Spleen (tissue), 11 donors: ENCODE measurements around the gene CNIH3. TPM values are rescaled to one million over a fixed set of nuclear protein-coding genes. Genes with fewer than 3 reads are reported as not detected.

Experiments used
- DNase-seq: peaks from one replicate; pipeline ENCODE4 v3.0.0-alpha.2; 2020
- H3K27ac ChIP-seq, 8 donors: fragments of 200-600 bp; sonication (generic) in 7 of 8; 1 replicate in 4 of 8; 2 replicates in 4 of 8; pipeline versions ENCODE4 v1.5.0 to v1.8.0; 2016 to 2021; ENCODE audit warnings: inconsistent platforms in 4 of 8, mild to moderate bottlenecking in 4 of 8, moderate library complexity in 1 of 8
- H3K27me3 ChIP-seq, 7 donors: fragments of 200-600 bp; sonication (generic) in 6 of 7; replicated peaks in 1 of 7; 1 replicate in 4 of 7; 2 replicates in 3 of 7; pipeline versions ENCODE4 v1.5.0 to v1.8.0; 2016 to 2021; ENCODE audit warnings: inconsistent platforms in 3 of 7, mild to moderate bottlenecking in 1 of 7
- H3K36me3 ChIP-seq, 6 donors: fragments of 200-600 bp; sonication (generic) in 5 of 6; 1 replicate in 4 of 6; 2 replicates in 2 of 6; pipeline versions ENCODE4 v1.5.0 to v1.8.0; 2016 to 2021; ENCODE audit warnings: inconsistent platforms in 2 of 6
- H3K4me1 ChIP-seq, 6 donors: fragments of 200-600 bp; sonication (generic) in 5 of 6; 1 replicate in 3 of 6; 2 replicates in 3 of 6; pipeline versions ENCODE4 v1.5.0 to v1.8.0; 2016 to 2021; ENCODE audit warnings: inconsistent platforms in 3 of 6
- H3K4me3 ChIP-seq, 8 donors: fragments of 200-600 bp; sonication (generic) in 7 of 8; 1 replicate in 4 of 8; 2 replicates in 4 of 8; pipeline versions ENCODE4 v1.5.0 to v1.8.0; 2016 to 2021; ENCODE audit warnings: inconsistent platforms in 4 of 8, mild to moderate bottlenecking in 4 of 8, moderate library complexity in 2 of 8
- H3K9me3 ChIP-seq, 8 donors: fragments of 200-600 bp; sonication (generic) in 7 of 8; 1 replicate in 4 of 8; 2 replicates in 4 of 8; pipeline versions ENCODE4 v1.5.0 to v1.8.0; 2016 to 2021; ENCODE audit warnings: inconsistent platforms in 4 of 8
- CTCF ChIP-seq, 11 experiments: fragments of 200-600 bp in 7 of 11; fragments of 450-650 bp in 4 of 11; sonication (generic) in 4 of 11; IDR thresholded peaks in 8 of 11; conservative IDR thresholded peaks in 3 of 11; 1 replicate in 7 of 11; 2 replicates in 4 of 11; pipeline versions ENCODE4 v1.4.0 to v1.8.0; 2016 to 2021; ENCODE audit warnings: antibody characterized with exemption in 11 of 11, inconsistent platforms in 4 of 11, mild to moderate bottlenecking in 1 of 11
- POLR2A ChIP-seq, 3 donors: fragments of 450-650 bp; IDR thresholded peaks; one replicate each; pipeline ENCODE4 v1.5.1; 2017; ENCODE audit warnings: antibody characterized with exemption in 3 of 3, mild to moderate bottlenecking in 1 of 3
- POLR2AphosphoS5 ChIP-seq, 3 donors: sonication (generic); formaldehyde crosslinking; IDR thresholded peaks; one replicate each; pipeline ENCODE4 v1.5.1; 2017; ENCODE audit warnings: antibody characterized with exemption in 3 of 3
- WGBS, 5 donors: extraction: QIAGEN DNeasy Blood & Tissue Kit in 3 of 5; methylation state at CpG; one replicate each; pipeline versions ENCODE4 v1.1.5 to v1.1.7; 2013 to 2018; 5-methylcytosine and 5-hydroxymethylcytosine counted together
- intact Hi-C: fragments of 100-400 bp; cut with DNase I; formaldehyde crosslinking; loops from one replicate; pipeline ENCODE4 v1.15.0; 2023; ENCODE audit warnings: low total_unique reads
- polyA plus RNA-seq, 3 donors: library from polyadenylated mRNA; stranded (reverse); fragments of 200-250 nt; gene quantifications; one replicate each; pipeline ENCODE4 v1.2.1, GENCODE V29; 2013
- total RNA-seq, 7 donors: library from RNA; depleted of rRNA in 3 of 7; stranded (reverse); fragments of >200 nt in 3 of 7; fragmentation: NEBNext Ultra II Directional in 4 of 7; extraction: Animal tissue kit (Norgen Biotek cat#: 25700) in 4 of 7; gene quantifications; one replicate each; pipeline versions ENCODE4 v1.1.0 to v1.2.1, GENCODE V29; 2016 to 2021
- donor health status: healthy with polysubstance abuse.
- donor health status: DM: no; HTN: no; CAD: no; lungs with moderate emphysema.
- donor health status: DM: no; HTN: no; CAD: no.
- donor health status: Bipolar disorder and iron deficiency.
- donor health status: healthy.
- donor health status: DM: no; HTN: no; CAD: no.
- donor health status: DM: yes; HTN: yes; CAD: no.

CNIH3 gene
- total and polyA plus RNA-seq, 10 donors, result 0.68 to 4.1 (median 2.0) TPM

GRCh38 chr1:224656392-224656791 is 40.3 kb downstream of the CNIH3 start:
- H3K4me1 ChIP-seq, result no peaks in the 10 kb centered on the region
- H3K4me3 ChIP-seq, result no peak overlapping the region
- no peak overlapping the region for H3K27ac ChIP-seq
- TF ChIP-seq POLR2A (IDR thresholded peaks at IDR 0.05), result no peak
- TF ChIP-seq POLR2AphosphoS5 (IDR thresholded peaks at IDR 0.05), result no peak
- TF ChIP-seq CTCF (IDR thresholded peaks at IDR 0.05 in 8 of 11, conservative IDR thresholded peaks at IDR 0.05 in 3 of 11), result no peak
- DNase-seq, result no peak
- H3K27me3 ChIP-seq, result peaks cover 0 to 32% (median 0%) of the 10 kb centered on the region in 7 donors
- WGBS, 5 donors, result 89 to 95% (median 92%) methylated on average over 10 of the region's 10 CpGs
- intact Hi-C loops, result no loop called here
- H3K9me3 ChIP-seq, result no peaks in the 10 kb centered on the region
- no peaks in the 10 kb centered on the region for H3K36me3 ChIP-seq

- WGBS, 5 donors, result 74 to 90% (median 77%) methylated on average over 5 of the region's 5 CpGs
- Histone ChIP-seq H3K9me3 (no peaks in the 10 kb centered on the region), H3K27me3 (peaks cover 0 to 33% (median 0%) of the 10 kb centered on the region in 7 donors), H3K36me3 (no peaks in the 10 kb centered on the region), H3K27ac (no peak overlapping the region), H3K4me1 (no peaks in the 10 kb centered on the region), H3K4me3 (no peak overlapping the region)
- intact Hi-C loops, result no loop called here
- no peak for DNase-seq
- no peak for TF ChIP-seq POLR2AphosphoS5 (IDR thresholded peaks at IDR 0.05)
- no peak for TF ChIP-seq POLR2A (IDR thresholded peaks at IDR 0.05)
- no peak for TF ChIP-seq CTCF (IDR thresholded peaks at IDR 0.05 in 8 of 11, conservative IDR thresholded peaks at IDR 0.05 in 3 of 11)
Observed at GRCh38 chr1:224660074-224660473, 44.0 kb downstream of the CNIH3 start.

- TF ChIP-seq POLR2A (IDR thresholded peaks at IDR 0.05), result no peak
- no peak for TF ChIP-seq POLR2AphosphoS5 (IDR thresholded peaks at IDR 0.05)
- no peak for TF ChIP-seq CTCF (IDR thresholded peaks at IDR 0.05 in 8 of 11, conservative IDR thresholded peaks at IDR 0.05 in 3 of 11)
- no peaks in the 10 kb centered on the region for H3K9me3 ChIP-seq
- no peaks in the 10 kb centered on the region for H3K4me1 ChIP-seq
- DNase-seq, result no peak
- H3K27ac ChIP-seq, result no peak overlapping the region
- H3K27me3 ChIP-seq, result peaks cover 0 to 11% (median 0%) of the 10 kb centered on the region in 7 donors
- intact Hi-C loops, result no loop called here
- WGBS, 5 donors, result 86 to 98% (median 97%) methylated on average over 3 of the region's 3 CpGs
- no peaks in the 10 kb centered on the region for H3K36me3 ChIP-seq
- H3K4me3 ChIP-seq, result no peak overlapping the region
Observed at GRCh38 chr1:224662870-224663269, 46.8 kb downstream of the CNIH3 start.

- Histone ChIP-seq H3K27ac (no peak overlapping the region), H3K4me1 (no peaks in the 10 kb centered on the region), H3K9me3 (no peaks in the 10 kb centered on the region), H3K36me3 (no peaks in the 10 kb centered on the region), H3K4me3 (no peak overlapping the region), H3K27me3 (peaks cover 0 to 7% (median 0%) of the 10 kb centered on the region in 7 donors)
- no peak for TF ChIP-seq POLR2A (IDR thresholded peaks at IDR 0.05)
- TF ChIP-seq POLR2AphosphoS5 (IDR thresholded peaks at IDR 0.05), result no peak
- no peak for TF ChIP-seq CTCF (IDR thresholded peaks at IDR 0.05 in 8 of 11, conservative IDR thresholded peaks at IDR 0.05 in 3 of 11)
- no peak for DNase-seq
- WGBS, 5 donors, result 68 to 80% (median 75%) methylated on average over 3 of the region's 3 CpGs
- intact Hi-C loops, result no loop called here
Observed at GRCh38 chr1:224665016-224665415, 48.9 kb downstream of the CNIH3 start.
